GM12878 (cell line): ENCODE results near the gene SYNGR3. TPM values are rescaled to one million over a fixed set of nuclear protein-coding genes. Genes with fewer than 3 reads are reported as not detected.
A peak's percentile ranks its signal among the peaks of the same experiment; 100 is the strongest.

ENCODE experiments used
- ASH2L ChIP-seq: fragments of 300-600, 200-600 bp; sonication (generic); IDR thresholded peaks from 2 replicates; pipeline ENCODE4 v1.6.1; 2017; ENCODE audit warnings: low read depth, mild to moderate bottlenecking, borderline replicate concordance
- BMI1 ChIP-seq: fragments of 450-650 bp; IDR thresholded peaks from 2 replicates; pipeline ENCODE4 v1.6.1; 2016; ENCODE audit warnings: mild to moderate bottlenecking, moderate library complexity, borderline replicate concordance
- ETV6 ChIP-seq, 2 experiments: fragments of 450-650 bp in 1 of 2; IDR thresholded peaks in 1 of 2; conservative IDR thresholded peaks in 1 of 2; 2 replicates each; pipeline ENCODE4 v1.6.1; 2014; ENCODE audit warnings: antibody characterized with exemption in 1 of 2, borderline replicate concordance in 1 of 2, low read depth in 1 of 2, mild to moderate bottlenecking in 1 of 2, moderate library complexity in 1 of 2
- FOXK2 ChIP-seq: fragments of 450-650 bp; IDR thresholded peaks from 2 replicates; pipeline ENCODE4 v1.6.1; 2017; ENCODE audit warnings: mild to moderate bottlenecking, moderate library complexity
- GABPA ChIP-seq: IDR thresholded peaks from 2 replicates; pipeline ENCODE4 v1.6.1; 2014; ENCODE audit warnings: antibody characterized with exemption, low read depth, mild to moderate bottlenecking, inconsistent platforms
- HDAC2 ChIP-seq: fragments of 200-600 bp; sonication (generic); IDR thresholded peaks from 2 replicates; pipeline ENCODE4 v1.6.1; 2017
- HDGF ChIP-seq: fragments of 450-650 bp; IDR thresholded peaks from 2 replicates; pipeline ENCODE4 v1.6.1; 2016; ENCODE audit warnings: antibody characterized with exemption
- KDM1A ChIP-seq: fragments of 200-600 bp; sonication (generic); IDR thresholded peaks from 2 replicates; pipeline ENCODE4 v1.6.1; 2016; ENCODE audit warnings: borderline replicate concordance
- MTA2 ChIP-seq: fragments of 450-650 bp; IDR thresholded peaks from 2 replicates; pipeline ENCODE4 v1.6.1; 2016; ENCODE audit warnings: low read depth, mild to moderate bottlenecking, moderate library complexity
- NFYB ChIP-seq: IDR thresholded peaks from 2 replicates; pipeline ENCODE4 v1.6.1; 2011; ENCODE audit warnings: low read depth, mild to moderate bottlenecking, low read length, improper control_type of control experiment, moderate library complexity; ENCODE audit not compliant: insufficient read depth
- RBBP5 ChIP-seq: fragments of 200-600 bp; sonication (generic); conservative IDR thresholded peaks from 2 replicates; pipeline ENCODE4 v1.6.1; 2016
- RELA ChIP-seq: fragments of 450-650 bp; IDR thresholded peaks from 2 replicates; pipeline ENCODE4 v1.8.0; 2014; ENCODE audit warnings: borderline replicate concordance; ENCODE audit not compliant: partially characterized antibody
- STAT1 ChIP-seq: fragments of 450-650 bp; conservative IDR thresholded peaks from 2 replicates; pipeline ENCODE4 v1.6.1; 2014; ENCODE audit warnings: antibody characterized with exemption, mild to moderate bottlenecking
- TBL1XR1 ChIP-seq: IDR thresholded peaks from 2 replicates; pipeline ENCODE4 v1.6.1; 2012; ENCODE audit warnings: low read depth, low read length, improper control_type of control experiment
- WRNIP1 ChIP-seq: IDR thresholded peaks from 2 replicates; pipeline ENCODE4 v1.6.1; 2011; ENCODE audit warnings: low read depth, low read length, improper control_type of control experiment, borderline replicate concordance
- ZNF217 ChIP-seq: fragments of 450-650 bp; IDR thresholded peaks from 2 replicates; pipeline ENCODE4 v1.6.1; 2017; ENCODE audit warnings: antibody characterized with exemption, mild to moderate bottlenecking
- polyA plus RNA-seq, 11 experiments: library from polyadenylated mRNA; depleted of rRNA in 4 of 11; unstranded in 6 of 11; stranded (reverse) in 5 of 11; fragments of >200 nt; fragmentation: Nextera tagmentation in 4 of 11; fragmentation: Illumina TruSeq in 1 of 11; extraction: Ambion mirVana in 4 of 11; extraction: Trizol in 1 of 11; gene quantifications; 1 replicate in 1 of 11; 2 replicates in 10 of 11; pipeline versions ENCODE4 v1.2.1 to v1.2.3, GENCODE V29; 2011 to 2016; ENCODE audit warnings: inconsistent platforms in 2 of 11, missing spikeins in 2 of 11, low read depth in 1 of 11
- total RNA-seq, 4 experiments: library from RNA; depleted of rRNA in 3 of 4; stranded (reverse); fragments of >200 nt in 3 of 4; fragmentation: Illumina TruSeq in 1 of 4; extraction: Trizol in 1 of 4; gene quantifications; 2 replicates each; pipeline versions ENCODE4 v1.2.1 to v1.2.3, GENCODE V29; 2013 to 2021
- TF ChIP-seq, protein P1 (sequence below): fragments of 450-650 bp; IDR thresholded peaks from 2 replicates; pipeline ENCODE4 v1.6.1; 2016; ENCODE audit warnings: mild to moderate bottlenecking
- TF ChIP-seq, protein P2 (sequence below): IDR thresholded peaks from 2 replicates; pipeline ENCODE4 v1.6.1; 2011; ENCODE audit warnings: borderline replicate concordance, low read depth, mild to moderate bottlenecking, moderate library complexity, mixed read lengths, low read length; ENCODE audit not compliant: insufficient read depth; ENCODE audit errors: extremely low read length
- TF ChIP-seq, protein P3 (sequence below): IDR thresholded peaks from 2 replicates; pipeline ENCODE4 v1.6.1; 2011; ENCODE audit warnings: low read depth, mild to moderate bottlenecking, low read length, moderate library complexity, borderline replicate concordance; ENCODE audit errors: extremely low read depth
- TF ChIP-seq, protein P4 (sequence below): fragments of 450-650 bp; IDR thresholded peaks from 2 replicates; pipeline ENCODE4 v1.6.1; 2017; ENCODE audit warnings: antibody characterized with exemption, mild to moderate bottlenecking, moderate library complexity
- TF ChIP-seq, protein P5 (sequence below): fragments of 450-650 bp; IDR thresholded peaks from 2 replicates; pipeline ENCODE4 v1.6.1; 2017; ENCODE audit warnings: mild to moderate bottlenecking

Gene SYNGR3
- total and polyA plus RNA-seq, 10 of the 15 experiments (the other 5 are each of a cell fraction or from before 2014, with no cell fraction given), result 1.2 to 18.1 (median 6.6) TPM

DNA sequence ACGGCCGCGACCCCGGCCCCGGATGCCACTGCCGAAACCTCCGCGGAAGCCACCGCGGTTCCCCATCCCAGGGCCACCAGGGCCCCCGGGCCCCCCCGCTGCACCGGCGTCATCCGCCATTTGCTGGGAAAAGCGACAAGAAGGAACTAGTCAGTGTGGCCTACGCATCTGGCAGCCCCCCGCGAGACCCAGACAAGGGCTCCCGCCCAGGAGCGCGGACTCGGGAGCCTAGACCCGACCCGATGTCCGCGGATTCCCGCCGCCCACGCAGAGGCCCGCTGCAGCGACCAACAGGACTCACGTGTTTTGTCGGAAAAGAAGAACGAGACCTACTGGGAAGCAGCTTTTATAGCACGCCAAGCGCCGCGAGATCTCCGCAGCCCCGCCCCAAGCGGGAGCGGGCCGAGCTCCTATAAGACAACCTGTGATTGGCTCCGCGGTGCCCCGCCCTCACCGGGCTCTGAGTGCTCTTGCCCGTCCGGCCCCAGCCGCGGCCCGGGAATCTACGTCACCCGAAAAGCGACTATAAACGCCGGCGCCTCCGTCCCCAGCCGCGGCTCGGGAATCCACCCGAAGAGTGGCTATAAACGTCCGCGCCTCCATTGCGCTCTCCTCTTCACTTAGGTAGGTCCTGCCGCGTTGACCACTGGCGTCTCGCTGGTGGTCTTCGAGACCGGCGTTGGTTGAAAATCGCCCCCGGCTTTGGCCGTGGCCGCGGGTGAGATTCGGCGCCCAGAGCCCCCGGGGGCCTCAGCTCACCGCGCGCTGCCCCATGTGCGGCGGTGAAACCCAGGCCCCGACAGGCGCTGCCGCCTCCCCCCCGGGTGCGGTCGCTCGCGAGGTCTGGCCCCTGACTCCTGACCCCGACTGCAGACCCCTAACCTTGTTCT, 25.0 kb upstream of the SYNGR3 start, which contains the start of gene RPS2 (continued):
- 0 out of 2 replicates have a peak, but pooled peaks have one; percentile 79 for TF ChIP-seq ASH2L
- TF ChIP-seq MTA2, result no peak
- peak; percentile 6 for TF ChIP-seq RELA
- TF ChIP-seq ETV6 (conservative IDR thresholded peaks at IDR 0.05 in 1 of 2, IDR thresholded peaks at IDR 0.05 in 1 of 2; ENCODE audit: borderline replicate concordance in 1 of 2, low read depth in 1 of 2), result no peak
- TF ChIP-seq GABPA, result 0 out of 2 replicates have a peak, but pooled peaks have one; percentile 48
- TF ChIP-seq, protein P1, sequence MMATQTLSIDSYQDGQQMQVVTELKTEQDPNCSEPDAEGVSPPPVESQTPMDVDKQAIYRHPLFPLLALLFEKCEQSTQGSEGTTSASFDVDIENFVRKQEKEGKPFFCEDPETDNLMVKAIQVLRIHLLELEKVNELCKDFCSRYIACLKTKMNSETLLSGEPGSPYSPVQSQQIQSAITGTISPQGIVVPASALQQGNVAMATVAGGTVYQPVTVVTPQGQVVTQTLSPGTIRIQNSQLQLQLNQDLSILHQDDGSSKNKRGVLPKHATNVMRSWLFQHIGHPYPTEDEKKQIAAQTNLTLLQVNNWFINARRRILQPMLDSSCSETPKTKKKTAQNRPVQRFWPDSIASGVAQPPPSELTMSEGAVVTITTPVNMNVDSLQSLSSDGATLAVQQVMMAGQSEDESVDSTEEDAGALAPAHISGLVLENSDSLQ, result peak; percentile 63
- TF ChIP-seq HDGF, result no peak
- no peak; the same call in 1 of the 2 replicates for TF ChIP-seq FOXK2
- no peak for TF ChIP-seq ZNF217
- TF ChIP-seq, protein P2, sequence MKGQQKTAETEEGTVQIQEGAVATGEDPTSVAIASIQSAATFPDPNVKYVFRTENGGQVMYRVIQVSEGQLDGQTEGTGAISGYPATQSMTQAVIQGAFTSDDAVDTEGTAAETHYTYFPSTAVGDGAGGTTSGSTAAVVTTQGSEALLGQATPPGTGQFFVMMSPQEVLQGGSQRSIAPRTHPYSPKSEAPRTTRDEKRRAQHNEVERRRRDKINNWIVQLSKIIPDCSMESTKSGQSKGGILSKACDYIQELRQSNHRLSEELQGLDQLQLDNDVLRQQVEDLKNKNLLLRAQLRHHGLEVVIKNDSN, result no peak
- TF ChIP-seq, protein P3, sequence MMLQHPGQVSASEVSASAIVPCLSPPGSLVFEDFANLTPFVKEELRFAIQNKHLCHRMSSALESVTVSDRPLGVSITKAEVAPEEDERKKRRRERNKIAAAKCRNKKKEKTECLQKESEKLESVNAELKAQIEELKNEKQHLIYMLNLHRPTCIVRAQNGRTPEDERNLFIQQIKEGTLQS, result peak; percentile 39; the same call in 1 of the 2 replicates
- TF ChIP-seq NFYB, result peak; percentile 86
- TF ChIP-seq, protein P4, sequence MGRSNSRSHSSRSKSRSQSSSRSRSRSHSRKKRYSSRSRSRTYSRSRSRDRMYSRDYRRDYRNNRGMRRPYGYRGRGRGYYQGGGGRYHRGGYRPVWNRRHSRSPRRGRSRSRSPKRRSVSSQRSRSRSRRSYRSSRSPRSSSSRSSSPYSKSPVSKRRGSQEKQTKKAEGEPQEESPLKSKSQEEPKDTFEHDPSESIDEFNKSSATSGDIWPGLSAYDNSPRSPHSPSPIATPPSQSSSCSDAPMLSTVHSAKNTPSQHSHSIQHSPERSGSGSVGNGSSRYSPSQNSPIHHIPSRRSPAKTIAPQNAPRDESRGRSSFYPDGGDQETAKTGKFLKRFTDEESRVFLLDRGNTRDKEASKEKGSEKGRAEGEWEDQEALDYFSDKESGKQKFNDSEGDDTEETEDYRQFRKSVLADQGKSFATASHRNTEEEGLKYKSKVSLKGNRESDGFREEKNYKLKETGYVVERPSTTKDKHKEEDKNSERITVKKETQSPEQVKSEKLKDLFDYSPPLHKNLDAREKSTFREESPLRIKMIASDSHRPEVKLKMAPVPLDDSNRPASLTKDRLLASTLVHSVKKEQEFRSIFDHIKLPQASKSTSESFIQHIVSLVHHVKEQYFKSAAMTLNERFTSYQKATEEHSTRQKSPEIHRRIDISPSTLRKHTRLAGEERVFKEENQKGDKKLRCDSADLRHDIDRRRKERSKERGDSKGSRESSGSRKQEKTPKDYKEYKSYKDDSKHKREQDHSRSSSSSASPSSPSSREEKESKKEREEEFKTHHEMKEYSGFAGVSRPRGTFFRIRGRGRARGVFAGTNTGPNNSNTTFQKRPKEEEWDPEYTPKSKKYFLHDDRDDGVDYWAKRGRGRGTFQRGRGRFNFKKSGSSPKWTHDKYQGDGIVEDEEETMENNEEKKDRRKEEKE, result no peak
- TF ChIP-seq KDM1A, result no peak
- TF ChIP-seq STAT1, result no peak; the same call in 1 of the 2 replicates
- no peak for TF ChIP-seq HDAC2
- TF ChIP-seq TBL1XR1, result no peak
- peak; percentile 88; the same call in 1 of the 2 replicates for TF ChIP-seq RBBP5
- no peak for TF ChIP-seq WRNIP1
- no peak for TF ChIP-seq BMI1
- TF ChIP-seq, protein P5, sequence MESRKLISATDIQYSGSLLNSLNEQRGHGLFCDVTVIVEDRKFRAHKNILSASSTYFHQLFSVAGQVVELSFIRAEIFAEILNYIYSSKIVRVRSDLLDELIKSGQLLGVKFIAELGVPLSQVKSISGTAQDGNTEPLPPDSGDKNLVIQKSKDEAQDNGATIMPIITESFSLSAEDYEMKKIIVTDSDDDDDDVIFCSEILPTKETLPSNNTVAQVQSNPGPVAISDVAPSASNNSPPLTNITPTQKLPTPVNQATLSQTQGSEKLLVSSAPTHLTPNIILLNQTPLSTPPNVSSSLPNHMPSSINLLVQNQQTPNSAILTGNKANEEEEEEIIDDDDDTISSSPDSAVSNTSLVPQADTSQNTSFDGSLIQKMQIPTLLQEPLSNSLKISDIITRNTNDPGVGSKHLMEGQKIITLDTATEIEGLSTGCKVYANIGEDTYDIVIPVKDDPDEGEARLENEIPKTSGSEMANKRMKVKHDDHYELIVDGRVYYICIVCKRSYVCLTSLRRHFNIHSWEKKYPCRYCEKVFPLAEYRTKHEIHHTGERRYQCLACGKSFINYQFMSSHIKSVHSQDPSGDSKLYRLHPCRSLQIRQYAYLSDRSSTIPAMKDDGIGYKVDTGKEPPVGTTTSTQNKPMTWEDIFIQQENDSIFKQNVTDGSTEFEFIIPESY, result 0 out of 2 replicates have a peak, but pooled peaks have one; percentile 42
